Measurements from ENCODE around the gene PGM3. TPM values are rescaled to one million over a fixed set of nuclear protein-coding genes. Genes with fewer than 3 reads are reported as not detected.
A peak's percentile ranks its signal among the peaks of the same experiment; 100 is the strongest.

The PGM3 gene
- polyA plus RNA-seq (2011; rRNA removed) (43.3 and 51.7 TPM in 2 replicates), polyA plus RNA-seq (2017; fragmentation: RNase III; extraction: RNeasy Plus Mini Kit Qiagen cat#74134 plus additional on column Dnase treatment) (37.3 to 42.5 TPM (median 40.2 TPM) in 3 replicates), polyA minus RNA-seq (2011; rRNA and poly(A)+ RNA removed) (40.8 and 44.0 TPM in 2 replicates)
- polyA plus RNA-seq (2012; cell fraction: cytosol; rRNA removed), result 10.3 and 10.4 TPM in 2 replicates
- 5.5 and 6.1 TPM in 2 replicates for polyA plus RNA-seq (2012; cell fraction: nucleus; rRNA removed)

GRCh38 chr6:83192871-83193746 is at the start of gene PGM3, which contains the start of gene RWDD2A:
Gene PGM3 (minus strand): TSS chr6:83193265. CDS start chr6:83191012, 2,253 bp downstream.
Gene RWDD2A (plus strand): TSS chr6:83193357. CDS start chr6:83194452, 1,095 bp downstream.
- peak within 1 kb of the TSS; percentile 89 for H3K4me2 ChIP-seq
- H3K9me3 ChIP-seq, result no peaks in the 10 kb centered on the region
- DNase-seq (ENCODE audit: low read depth in 1 of 2, low spot score in 1 of 2) (peak; percentile 76 to 89), FAIRE-seq (no peak), ATAC-seq (peak; percentile 91 to 97)
- CTCF ChIA-PET, result interaction anchor here (1.5 kb wide), 1 partner anchor 128 kb away, joined by 4 read pairs; the partner anchor contains the start of gene UBE3D
- no peak for TF ChIP-seq ELK1 (IDR thresholded peaks at IDR 0.05; ENCODE audit: low read depth, low read length)
- no peak for TF ChIP-seq RARB (CRISPR knock-in tag; IDR thresholded peaks at IDR 0.05)
- no peak for TF ChIP-seq RAD21 (conservative IDR thresholded peaks at IDR 0.05 in 1 of 2, IDR thresholded peaks at IDR 0.05 in 1 of 2)
- TF ChIP-seq PHF8 (IDR thresholded peaks at IDR 0.05; ENCODE audit: borderline replicate concordance, low read depth), result peak; percentile 64
- TF ChIP-seq JUN (IDR thresholded peaks at IDR 0.05), result peak in 1 of 2 experiments; percentile 41; a peak in 1 of 5 replicates
- TF ChIP-seq HES2 (IDR thresholded peaks at IDR 0.05), result no peak
- TF ChIP-seq FOSB (CRISPR knock-in tag; IDR thresholded peaks at IDR 0.05), result no peak
- TF ChIP-seq BCL3 (IDR thresholded peaks at IDR 0.05), result 0 out of 3 replicates have a peak, but pooled peaks have one; percentile 47
- peak; percentile 22 for TF ChIP-seq MAX (IDR thresholded peaks at IDR 0.05)
- peak; percentile 75 for TF ChIP-seq POLR2A (IDR thresholded peaks at IDR 0.05; ENCODE audit: low read length)
- H3K4me3 ChIP-seq, result peak within 1 kb of the TSS; percentile 90
- 3% methylated on average over 7 of the region's 88 CpGs for WGBS (ENCODE audit: missing lambda C conversion rate)
- H3K27ac ChIP-seq, result peak within 1 kb of the TSS; percentile 82 to 95
- POLR2A ChIA-PET, result interaction anchor here (0.6 to 1.0 kb wide), 2 partner anchors 9 to 24 kb away, joined by 3 read pairs; no protein-coding TSS in a partner anchor
- H3K4me1 ChIP-seq, result peaks cover 6% of the 10 kb centered on the region; the same call in 1 of the 3 replicates

GRCh38 chr6:83231146-83231545 is 38.1 kb upstream of the PGM3 start:
- DNase-seq (ENCODE audit: low read depth in 1 of 2, low spot score in 1 of 2), result no peak
- CTCF ChIA-PET, result interaction anchor here (0.9 to 1.0 kb wide), 2 partner anchors 9 to 280 kb away, joined by 3 read pairs; no protein-coding TSS in a partner anchor
- Histone ChIP-seq H3K4me3 (no peak overlapping the region), H3K4me1 (peaks cover 4% of the 10 kb centered on the region; the same call in 1 of the 3 replicates), H3K9me3 (no peaks in the 10 kb centered on the region), H3K27ac (no peak overlapping the region), H3K4me2 (no peak overlapping the region)
- ATAC-seq, result no peak
- FAIRE-seq, result no peak
- TF ChIP-seq CHD2 (IDR thresholded peaks at IDR 0.05; ENCODE audit: low read length, partially characterized antibody) (no peak), ESRRA (IDR thresholded peaks at IDR 0.05; ENCODE audit: borderline replicate concordance, low read length) (no peak), GATA3 (IDR thresholded peaks at IDR 0.05; ENCODE audit: borderline replicate concordance) (no peak), TP53 (CRISPR knock-in tag; IDR thresholded peaks at IDR 0.05) (no peak), NPAS2 (CRISPR knock-in tag; IDR thresholded peaks at IDR 0.05; ENCODE audit: borderline replicate concordance) (no peak), HMGXB4 (CRISPR knock-in tag; IDR thresholded peaks at IDR 0.05; ENCODE audit: borderline replicate concordance) (no peak), KDM1A (IDR thresholded peaks at IDR 0.05; ENCODE audit: low read depth) (no peak), E2F6 (IDR thresholded peaks at IDR 0.05; ENCODE audit: borderline replicate concordance, low read depth) (no peak), HOXB13 (CRISPR knock-in tag; IDR thresholded peaks at IDR 0.05; ENCODE audit: low read depth) (no peak), RAD21 (conservative IDR thresholded peaks at IDR 0.05 in 1 of 2, IDR thresholded peaks at IDR 0.05 in 1 of 2) (no peak), HOXA7 (CRISPR knock-in tag; IDR thresholded peaks at IDR 0.05) (no peak), TFCP2L1 (CRISPR knock-in tag; IDR thresholded peaks at IDR 0.05) (no peak), NR3C1 (IDR thresholded peaks at IDR 0.05) (no peak), SREBF2 (IDR thresholded peaks at IDR 0.05) (no peak), HES2 (IDR thresholded peaks at IDR 0.05) (no peak)
- WGBS (ENCODE audit: missing lambda C conversion rate), result 76% methylated on average over 1 of the region's 1 CpG
- POLR2A ChIA-PET, result no interaction called here
